Epidermal melanocyte (primary cell): ENCODE data around the gene CR1.
"Not testable (repeated sequence)": the region's sequence is repeated elsewhere in the genome, so short reads cannot be mapped to it uniquely, and the experiment has no call there.

Experiments used
- DNase-seq: peaks from one replicate; pipeline ENCODE4 v3.0.0; 2011; ENCODE audit warnings: low spot score; ENCODE audit not compliant: insufficient read length

Gene CR1

GRCh38 chr1:207495801-207496792, at the start of gene CR1:
Gene CR1, plus strand, starts transcription at chr1:207496157. Its CDS starts 111 bp downstream, at chr1:207496268.
- DNase-seq: no peak

GRCh38 chr1:207453710-207454045, 42.3 kb upstream of the CR1 start:
- no peak for DNase-seq

GRCh38 chr1:207454046-207454964, 41.7 kb upstream of the CR1 start, which contains the start of gene CR2:
Gene CR2, plus strand, starts transcription at chr1:207454328. Its CDS starts 91 bp downstream, at chr1:207454419.
- no peak for DNase-seq

GRCh38 chr1:207455183-207455754, 40.7 kb upstream of the CR1 start:
- no peak for DNase-seq

- no peak for DNase-seq
These were observed 37.5 kb upstream of the CR1 start for GRCh38 chr1:207458414-207458813.

GRCh38 chr1:207459008-207459407, 36.9 kb upstream of the CR1 start:
- DNase-seq: no peak

- DNase-seq: no peak
These were observed 34.3 kb upstream of the CR1 start for GRCh38 chr1:207461649-207462048.

- no peak for DNase-seq
These were observed 33.4 kb upstream of the CR1 start for GRCh38 chr1:207462535-207462934.

- no peak for DNase-seq
These were observed 32.9 kb upstream of the CR1 start for GRCh38 chr1:207463021-207463420.

GRCh38 chr1:207463571-207463970, 32.4 kb upstream of the CR1 start:
- DNase-seq: no peak

GRCh38 chr1:207470927-207471326, 25.0 kb upstream of the CR1 start:
- no peak for DNase-seq

- no peak for DNase-seq
These were observed 21.7 kb upstream of the CR1 start for GRCh38 chr1:207474210-207474609.

- DNase-seq: no peak
These were observed 9.8 kb upstream of the CR1 start for GRCh38 chr1:207486198-207486597.

GRCh38 chr1:207487636-207488035, 8.3 kb upstream of the CR1 start:
- DNase-seq: no peak

- DNase-seq: no peak
These were observed 2.7 kb upstream of the CR1 start for GRCh38 chr1:207493212-207493611.

- DNase-seq: no peak
These were observed 1.8 kb upstream of the CR1 start for GRCh38 chr1:207494171-207494570.

GRCh38 chr1:207495281-207495680, 676 bp upstream of the CR1 start:
- not testable (repeated sequence) for DNase-seq

GRCh38 chr1:207497941-207498340, 2.0 kb downstream of the CR1 start:
- DNase-seq: no peak

GRCh38 chr1:207499573-207499972, 3.6 kb downstream of the CR1 start:
- peak; percentile 55 for DNase-seq

- no peak for DNase-seq
These were observed 4.3 kb downstream of the CR1 start for GRCh38 chr1:207500306-207500705.

- no peak for DNase-seq
These were observed 5.1 kb downstream of the CR1 start for GRCh38 chr1:207501071-207501470.

- DNase-seq: no peak
These were observed 6.8 kb downstream of the CR1 start for GRCh38 chr1:207502726-207503125.
